Loucy (cell line): Measurements from ENCODE around the gene SHISAL2B.

ENCODE experiments used
- EZH2phosphoT487 ChIP-seq: fragments of 200-600 bp; IDR thresholded peaks from 2 replicates; pipeline ENCODE4 v1.6.1; 2018; ENCODE audit warnings: antibody characterized with exemption, mild to moderate bottlenecking, moderate library complexity, borderline replicate concordance
- TF ChIP-seq, protein P1 (sequence below): fragments of 200-600 bp; sonication (generic); conservative IDR thresholded peaks from 2 replicates; pipeline ENCODE4 v1.5.1; 2014; ENCODE audit warnings: mild to moderate bottlenecking, antibody characterized with exemption, low read length

DNA sequence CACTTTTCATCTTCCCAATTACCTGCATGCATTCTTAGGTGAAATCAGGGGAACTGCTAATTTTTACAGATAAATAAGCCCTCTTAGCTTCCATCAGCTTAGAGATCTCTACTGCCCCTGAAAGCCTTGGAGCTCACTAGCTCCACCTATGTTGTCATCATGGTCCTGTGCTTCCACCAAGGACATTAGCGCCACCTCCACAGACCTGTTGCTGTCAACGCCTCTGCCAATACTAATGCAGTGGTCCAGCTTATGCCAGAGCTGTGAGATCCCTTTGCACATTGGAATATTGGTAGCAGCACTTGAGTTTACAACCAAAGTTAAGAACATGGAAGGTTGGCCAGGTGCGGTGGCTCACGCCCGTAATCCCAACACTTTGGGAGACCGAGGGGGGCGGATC lies 7.7 kb upstream of the SHISAL2B start:
- TF ChIP-seq, protein P1, sequence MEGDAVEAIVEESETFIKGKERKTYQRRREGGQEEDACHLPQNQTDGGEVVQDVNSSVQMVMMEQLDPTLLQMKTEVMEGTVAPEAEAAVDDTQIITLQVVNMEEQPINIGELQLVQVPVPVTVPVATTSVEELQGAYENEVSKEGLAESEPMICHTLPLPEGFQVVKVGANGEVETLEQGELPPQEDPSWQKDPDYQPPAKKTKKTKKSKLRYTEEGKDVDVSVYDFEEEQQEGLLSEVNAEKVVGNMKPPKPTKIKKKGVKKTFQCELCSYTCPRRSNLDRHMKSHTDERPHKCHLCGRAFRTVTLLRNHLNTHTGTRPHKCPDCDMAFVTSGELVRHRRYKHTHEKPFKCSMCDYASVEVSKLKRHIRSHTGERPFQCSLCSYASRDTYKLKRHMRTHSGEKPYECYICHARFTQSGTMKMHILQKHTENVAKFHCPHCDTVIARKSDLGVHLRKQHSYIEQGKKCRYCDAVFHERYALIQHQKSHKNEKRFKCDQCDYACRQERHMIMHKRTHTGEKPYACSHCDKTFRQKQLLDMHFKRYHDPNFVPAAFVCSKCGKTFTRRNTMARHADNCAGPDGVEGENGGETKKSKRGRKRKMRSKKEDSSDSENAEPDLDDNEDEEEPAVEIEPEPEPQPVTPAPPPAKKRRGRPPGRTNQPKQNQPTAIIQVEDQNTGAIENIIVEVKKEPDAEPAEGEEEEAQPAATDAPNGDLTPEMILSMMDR = peak; percentile 36; the same call in 1 of the 2 replicates
- TF ChIP-seq EZH2phosphoT487 = no peak
